IMR-90 (cell line): ENCODE data around the gene MTERF2. TPM values are rescaled to one million over a fixed set of nuclear protein-coding genes. Genes with fewer than 3 reads are reported as not detected.

Experiments used
- ATAC-seq: fragments of 200-7000 bp; cut with Tn5 transposase; 2 replicates; pipeline ENCODE4 v1.9.1; 2020; ENCODE audit warnings: low read depth, mild to moderate bottlenecking, moderate library complexity
- BruUV-seq: library from RNA; stranded (reverse); fragments of 400-500 nt; replicated peaks from 2 replicates; lab custom pipeline; 2021; lab: Mats Ljungman, UMichigan
- CTCF ChIA-PET: fragments of 300-600 bp; formaldehyde crosslinking; extraction: SDS; loops from one replicate; lab custom pipeline; 2021; ENCODE audit warnings: antibody characterized with exemption; lab: Yijun Ruan, JAX
- POLR2A ChIA-PET: fragments of 300-600 bp; sonication (Branson Sonifier 250); formaldehyde crosslinking; loops from one replicate; lab custom pipeline; 2022; ENCODE audit warnings: antibody characterized with exemption; ENCODE audit not compliant: unreplicated experiment; lab: Charles Lee
- DNase-seq: peaks from one replicate; pipeline ENCODE4 v3.0.0; 2013
- H2AFZ ChIP-seq: replicated peaks from 2 replicates; pipeline ENCODE3; 2013; ENCODE audit warnings: low read length, mild to moderate bottlenecking; ENCODE audit not compliant: poor library complexity
- H2AK5ac ChIP-seq: 2 replicates; pipeline ENCODE4 v1.6.1; 2013; ENCODE audit warnings: low read depth, low read length, inconsistent platforms
- H2AK9ac ChIP-seq: replicated peaks from 2 replicates; pipeline ENCODE3; 2013; ENCODE audit warnings: mild to moderate bottlenecking, low read depth, low read length, moderate library complexity; ENCODE audit not compliant: poor library complexity
- H2BK120ac ChIP-seq: 2 replicates; pipeline ENCODE4 v1.6.1; 2013; ENCODE audit warnings: low read depth, low read length, inconsistent platforms
- H2BK15ac ChIP-seq: 3 replicates; pipeline ENCODE4 v1.6.1; 2013; ENCODE audit warnings: low read depth, low read length, inconsistent platforms
- H2BK20ac ChIP-seq: 2 replicates; pipeline ENCODE4 v1.6.1; 2013; ENCODE audit warnings: low read depth, mild to moderate bottlenecking, inconsistent platforms, low read length, moderate library complexity
- H2BK5ac ChIP-seq: 2 replicates; pipeline ENCODE4 v1.6.1; 2013; ENCODE audit warnings: mild to moderate bottlenecking, low read depth, low read length, inconsistent platforms; ENCODE audit not compliant: poor library complexity, severe bottlenecking
- H3K14ac ChIP-seq: replicated peaks from 2 replicates; pipeline ENCODE4 v1.6.1; 2013; ENCODE audit warnings: low read depth, low read length, inconsistent platforms
- H3K18ac ChIP-seq: 2 replicates; pipeline ENCODE4 v1.6.1; 2013; ENCODE audit warnings: low read depth, low read length, control low read depth
- H3K23ac ChIP-seq: 2 replicates; pipeline ENCODE4 v1.6.1; 2013; ENCODE audit warnings: low read depth, low read length, inconsistent platforms
- H3K27ac ChIP-seq: 2 replicates; pipeline ENCODE4 v1.5.1; 2013; ENCODE audit warnings: mild to moderate bottlenecking, control low read depth, low read length; ENCODE audit not compliant: insufficient read depth
- H3K27me3 ChIP-seq: 2 replicates; pipeline ENCODE4 v1.6.1; 2013; ENCODE audit warnings: low read length; ENCODE audit not compliant: control insufficient read depth, insufficient read depth
- H3K36me3 ChIP-seq: 2 replicates; pipeline ENCODE4 v1.6.1; 2013; ENCODE audit warnings: low read length, mixed read lengths; ENCODE audit not compliant: control insufficient read depth, insufficient read depth
- H3K4ac ChIP-seq: 2 replicates; pipeline ENCODE4 v1.6.1; 2013; ENCODE audit warnings: low read depth, low read length, inconsistent platforms
- H3K4me1 ChIP-seq: 2 replicates; pipeline ENCODE4 v1.6.1; 2013; ENCODE audit warnings: low read length, mixed read lengths; ENCODE audit not compliant: control insufficient read depth, insufficient read depth
- H3K4me2 ChIP-seq: 2 replicates; pipeline ENCODE4 v1.6.1; 2013; ENCODE audit warnings: low read depth, mild to moderate bottlenecking, control low read depth, low read length, moderate library complexity
- H3K4me3 ChIP-seq: 2 replicates; pipeline ENCODE4 v1.5.1; 2013; ENCODE audit warnings: low read depth, mild to moderate bottlenecking, control low read depth, low read length, moderate library complexity; ENCODE audit not compliant: insufficient read depth
- H3K56ac ChIP-seq: 2 replicates; pipeline ENCODE4 v1.6.1; 2013; ENCODE audit warnings: low read length, inconsistent platforms; ENCODE audit not compliant: insufficient read depth; ENCODE audit errors: extremely low read depth
- H3K79me1 ChIP-seq, 2 experiments: 2 replicates each; pipeline ENCODE4 v1.6.1; 2013; ENCODE audit warnings: low read length in 2 of 2, inconsistent platforms in 1 of 2, low read depth in 1 of 2
- H3K9ac ChIP-seq: 2 replicates; pipeline ENCODE4 v1.6.1; 2013; ENCODE audit warnings: low read depth, low read length, control low read depth
- H3K9me1 ChIP-seq: 2 replicates; pipeline ENCODE4 v1.6.1; 2013; ENCODE audit warnings: low read length, inconsistent platforms; ENCODE audit not compliant: insufficient read depth
- H3K9me3 ChIP-seq: 2 replicates; pipeline ENCODE4 v1.6.1; 2013; ENCODE audit warnings: low read length; ENCODE audit not compliant: control insufficient read depth, insufficient read depth
- H4K20me1 ChIP-seq: 2 replicates; pipeline ENCODE4 v1.6.1; 2013; ENCODE audit warnings: low read length, inconsistent platforms; ENCODE audit not compliant: insufficient read depth
- H4K5ac ChIP-seq: 2 replicates; pipeline ENCODE4 v1.6.1; 2013; ENCODE audit warnings: mild to moderate bottlenecking, low read depth, low read length, control low read depth
- H4K8ac ChIP-seq, 2 experiments: 2 replicates each; pipeline ENCODE4 v1.6.1; 2013; ENCODE audit warnings: low read depth in 2 of 2, low read length in 2 of 2, control low read depth in 1 of 2, inconsistent platforms in 1 of 2
- H4K91ac ChIP-seq: 2 replicates; pipeline ENCODE4 v1.6.1; 2013; ENCODE audit warnings: low read depth, low read length, inconsistent platforms; ENCODE audit not compliant: insufficient read depth
- MXI1 ChIP-seq: IDR thresholded peaks from 2 replicates; pipeline ENCODE4 v1.6.1; 2012; ENCODE audit warnings: low read depth, mild to moderate bottlenecking, low read length, moderate library complexity, borderline replicate concordance
- SMC3 ChIP-seq: fragments of 150-350 bp; IDR thresholded peaks from 2 replicates; pipeline ENCODE4 v1.6.1; 2016; ENCODE audit warnings: low read depth, mild to moderate bottlenecking, antibody characterized with exemption, low read length, moderate library complexity
- WGBS, 2 experiments: methylation state at CpG; one replicate each; pipeline versions ENCODE4 v1.1.5 to v1.1.7; 2013; ENCODE audit warnings: missing lambda C conversion rate in 2 of 2; ENCODE audit not compliant: insufficient read length in 1 of 2; ENCODE audit errors: extremely low coverage in 2 of 2; 5-methylcytosine and 5-hydroxymethylcytosine counted together
- dilution Hi-C: fragments of 300-500 bp; cut with HindIII; formaldehyde crosslinking; loops from one replicate; pipeline ENCODE4 v1.14.3; 2018; ENCODE audit warnings: low sequenced_read_pairs; ENCODE audit not compliant: unreplicated experiment
- in situ Hi-C: fragments of 300-500 bp; cut with MboI; formaldehyde crosslinking; loops from 3 replicates; pipeline ENCODE4 v1.14.3; 2019; ENCODE audit warnings: low sequenced_read_pairs, inconsistent platforms, mixed read lengths
- intact Hi-C: fragments of 100-400 bp; cut with micrococcal nuclease; formaldehyde crosslinking; loops from 2 replicates; pipeline ENCODE4 v1.10.0; 2022
- polyA plus RNA-seq, 3 experiments: library from polyadenylated mRNA; depleted of rRNA; stranded (reverse); fragments of >200 nt; gene quantifications; 2 replicates each; pipeline ENCODE4 v1.2.3, GENCODE V29; 2012; ENCODE audit warnings: low replicate concordance in 1 of 3
- total RNA-seq: library from RNA; depleted of rRNA; stranded (reverse); fragments of >200 nt; gene quantifications from 2 replicates; pipeline ENCODE4 v1.2.3, GENCODE V29; 2012

The MTERF2 gene
- total and polyA plus RNA-seq, 2 of the 4 experiments (the other 2 are of a cell fraction) = 3.0 to 3.8 TPM

- H3K36me3 ChIP-seq = peaks cover 3% of the 10 kb centered on the region; the same call in 1 of the 2 replicates
- no peak for ATAC-seq
- H3K14ac ChIP-seq = no peak overlapping the region; the same call in 1 of the 2 replicates
- H3K4me2 ChIP-seq = no peak overlapping the region
- no peak for TF ChIP-seq MXI1
- no peak for TF ChIP-seq SMC3
- intact Hi-C loops = no loop called here
- H4K20me1 ChIP-seq = no peaks in the 10 kb centered on the region
- H2BK15ac ChIP-seq = no peak overlapping the region
- H3K27me3 ChIP-seq = no peaks in the 10 kb centered on the region
- no peak overlapping the region for H2AFZ ChIP-seq
- H3K4ac ChIP-seq = no peak overlapping the region
- no peak overlapping the region for H3K56ac ChIP-seq
- no peak overlapping the region for H2BK120ac ChIP-seq
- H3K9me3 ChIP-seq = no peaks in the 10 kb centered on the region
- no peak overlapping the region for H2BK20ac ChIP-seq
- no peak for DNase-seq
- H3K9me1 ChIP-seq = peaks cover 3% of the 10 kb centered on the region; the same call in 1 of the 2 replicates
- no peak overlapping the region for H3K4me3 ChIP-seq
- no peak overlapping the region for H3K18ac ChIP-seq
- BruUV-seq = no TSS peak
- in situ Hi-C loops = no loop called here
- WGBS, 2 experiments = 79% methylated on average over 2 of the region's 6 CpGs; no CpG with 5 or more reads in 1 of the 2 experiments
- no peak overlapping the region for H3K23ac ChIP-seq
- ChIA-PET POLR2A (no interaction called here), CTCF (no interaction called here)
- no peak overlapping the region for H3K27ac ChIP-seq
- no peak overlapping the region for H4K91ac ChIP-seq
- H4K8ac ChIP-seq = no peak overlapping the region
- H2AK5ac ChIP-seq = no peak overlapping the region
- peaks cover 4% of the 10 kb centered on the region for H3K4me1 ChIP-seq
- no peak overlapping the region for H3K9ac ChIP-seq
- dilution Hi-C loops = no loop called here
- no peak overlapping the region for H2AK9ac ChIP-seq
- no peak overlapping the region for H4K5ac ChIP-seq
- H2BK5ac ChIP-seq = no peak overlapping the region
- no peaks in the 10 kb centered on the region; a peak in 2 of 4 replicates for H3K79me1 ChIP-seq
Observed at GRCh38 chr12:106999446-106999845, 12.5 kb upstream of the MTERF2 start.
